Activated T-cell treated with anti-CD3 and anti-CD28 coated beads, Interleukin-2, amount 50 U/mL, for 1 hour (primary cell): ENCODE measurements around the gene CASD1.

Experiments
- DNase-seq: peaks from one replicate; pipeline ENCODE4 v3.0.0-alpha.2; 2020

CASD1 gene

DNA sequence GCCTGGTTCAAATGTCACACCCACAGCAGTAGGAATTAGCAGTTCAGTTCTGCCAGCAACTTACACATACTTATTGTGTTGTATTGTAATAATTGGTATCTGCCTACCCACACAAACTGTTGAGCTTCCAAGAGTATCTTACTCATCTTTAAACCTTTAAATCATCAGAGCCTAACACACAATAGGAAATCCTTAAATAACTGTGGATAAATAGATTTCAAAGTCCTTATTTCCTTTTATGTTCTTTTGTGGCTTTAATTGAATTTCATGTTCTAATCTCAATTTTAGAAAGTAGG is 3.9 kb downstream of the CASD1 start:
- no peak for DNase-seq

DNA sequence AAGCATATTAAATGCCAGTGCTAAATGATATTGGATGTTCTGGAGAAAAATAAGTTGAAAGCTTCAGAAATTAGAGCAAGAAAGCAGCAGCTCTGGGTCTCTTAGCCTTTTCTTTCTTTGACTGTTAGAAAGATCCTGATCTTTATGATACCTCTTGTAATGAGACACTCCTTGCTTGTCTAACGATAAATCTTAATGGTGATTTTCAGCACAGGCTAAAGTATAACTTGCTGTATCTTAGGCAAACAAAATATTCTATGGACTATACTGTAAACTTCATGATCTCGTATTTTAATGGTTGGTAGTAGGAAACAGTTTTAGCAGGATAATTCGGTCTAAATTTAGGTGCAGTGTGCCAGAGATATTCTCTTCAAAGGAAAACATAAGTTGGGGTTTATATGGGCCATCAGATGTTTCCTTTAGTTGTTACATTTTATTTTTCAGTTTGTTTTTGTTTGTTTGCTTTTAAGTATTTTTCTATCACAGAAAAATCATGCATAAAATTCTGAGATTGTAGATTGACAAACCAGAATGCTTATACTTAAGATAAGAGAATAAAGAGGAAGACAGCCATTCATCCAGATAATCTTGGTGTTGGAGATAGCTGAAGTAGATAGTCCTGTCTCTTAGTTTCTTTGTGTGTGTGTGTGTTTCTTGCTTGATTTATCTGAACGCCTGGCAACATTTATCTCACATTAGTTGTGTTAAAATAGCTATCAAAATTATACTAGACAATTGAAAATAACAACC is 4.7 kb downstream of the CASD1 start:
- DNase-seq, result no peak

DNA sequence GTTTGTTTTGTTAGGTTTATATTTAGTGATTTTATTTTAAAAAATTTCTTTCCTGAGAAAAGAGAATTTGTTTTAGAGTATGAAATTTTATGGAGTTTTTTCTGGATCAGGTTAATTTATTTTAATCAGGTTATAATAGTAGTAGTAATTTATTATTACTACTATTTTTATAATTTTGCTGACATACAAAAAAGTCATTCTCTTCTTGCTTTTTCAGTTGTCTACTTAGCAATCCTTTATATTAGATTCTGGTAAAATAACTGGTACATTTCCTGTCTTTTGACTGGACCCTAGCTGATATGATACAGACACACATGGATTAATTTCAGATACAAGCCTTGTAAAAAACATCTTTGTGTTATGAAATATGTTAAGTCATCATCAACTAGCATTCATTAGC is 5.3 kb downstream of the CASD1 start:
- DNase-seq, result no peak

DNA sequence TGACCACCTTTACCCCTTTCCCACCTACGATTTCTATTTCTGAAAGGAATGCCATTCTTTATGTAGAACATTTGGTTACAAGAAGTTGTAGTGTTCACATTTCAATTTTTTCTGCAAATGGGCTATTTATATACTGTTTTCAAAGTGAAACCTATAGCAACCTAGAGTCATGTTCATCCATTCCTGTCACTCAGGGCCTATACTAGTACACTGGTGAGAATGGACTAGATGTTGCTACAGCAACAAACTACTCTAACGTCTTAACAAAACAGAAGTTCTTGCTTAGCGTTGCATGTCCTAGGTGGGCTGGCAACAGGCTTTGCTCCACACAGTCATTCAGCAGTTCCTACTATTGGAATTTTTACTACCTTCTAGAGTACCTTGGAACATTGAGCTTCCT is 16.3 kb downstream of the CASD1 start:
- DNase-seq, result no peak

GRCh38 chr7:94529516-94529915 is 19.9 kb downstream of the CASD1 start:
- no peak for DNase-seq

- no peak for DNase-seq
These were observed 20.5 kb downstream of the CASD1 start for GRCh38 chr7:94530109-94530508.

- no peak for DNase-seq
These were observed 23.1 kb downstream of the CASD1 start for GRCh38 chr7:94532676-94533075.

GRCh38 chr7:94540428-94540827 is 30.8 kb downstream of the CASD1 start:
- DNase-seq, result no peak

GRCh38 chr7:94547126-94547525 is 37.5 kb downstream of the CASD1 start:
- DNase-seq, result no peak

GRCh38 chr7:94556028-94556427 is 46.4 kb downstream of the CASD1 start:
- DNase-seq, result no peak

DNA sequence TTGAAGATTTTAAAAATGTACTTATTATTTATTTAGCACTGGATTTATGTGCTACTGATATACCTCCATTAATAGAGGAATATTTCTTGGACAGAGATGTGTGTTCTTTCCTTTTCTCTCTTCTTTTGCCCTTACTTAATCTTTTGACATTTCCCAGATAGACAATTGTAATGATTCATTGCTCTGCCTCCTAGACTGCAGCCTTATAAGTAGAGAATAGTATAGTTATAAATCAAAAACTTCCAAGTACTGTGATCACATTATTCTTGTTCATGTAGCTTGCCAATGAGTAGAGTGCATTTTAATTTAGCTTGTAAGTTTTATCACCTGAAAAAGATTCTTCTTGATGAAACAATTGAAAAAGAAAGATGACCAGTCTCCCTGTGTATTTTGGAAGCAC is 47.6 kb downstream of the CASD1 start:
- no peak for DNase-seq

DNA sequence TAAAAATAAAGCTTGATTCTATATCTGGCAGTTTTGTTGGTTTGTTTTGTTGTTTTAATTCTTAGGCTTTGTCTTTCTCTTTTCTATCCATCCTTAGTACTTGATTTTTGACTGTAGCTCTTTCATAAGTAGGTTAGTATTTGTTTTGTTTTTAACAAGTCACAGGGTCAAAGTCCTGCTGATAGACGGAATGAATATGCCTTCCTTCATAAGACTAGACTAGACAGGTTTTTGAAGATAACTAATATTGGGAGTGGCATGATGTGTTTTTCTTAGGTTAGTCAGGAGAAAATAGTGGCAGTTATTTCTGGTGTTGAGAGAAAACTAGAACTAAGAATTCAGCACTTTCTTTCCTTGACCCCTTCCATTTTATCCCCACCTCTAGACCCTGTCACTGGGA is 50.4 kb downstream of the CASD1 start:
- DNase-seq, result no peak

GRCh38 chr7:94561841-94562514 is 52.4 kb downstream of the CASD1 start:
- DNase-seq, result no peak

- DNase-seq, result no peak
These were observed 52.9 kb downstream of the CASD1 start for GRCh38 chr7:94562525-94562924.

DNA sequence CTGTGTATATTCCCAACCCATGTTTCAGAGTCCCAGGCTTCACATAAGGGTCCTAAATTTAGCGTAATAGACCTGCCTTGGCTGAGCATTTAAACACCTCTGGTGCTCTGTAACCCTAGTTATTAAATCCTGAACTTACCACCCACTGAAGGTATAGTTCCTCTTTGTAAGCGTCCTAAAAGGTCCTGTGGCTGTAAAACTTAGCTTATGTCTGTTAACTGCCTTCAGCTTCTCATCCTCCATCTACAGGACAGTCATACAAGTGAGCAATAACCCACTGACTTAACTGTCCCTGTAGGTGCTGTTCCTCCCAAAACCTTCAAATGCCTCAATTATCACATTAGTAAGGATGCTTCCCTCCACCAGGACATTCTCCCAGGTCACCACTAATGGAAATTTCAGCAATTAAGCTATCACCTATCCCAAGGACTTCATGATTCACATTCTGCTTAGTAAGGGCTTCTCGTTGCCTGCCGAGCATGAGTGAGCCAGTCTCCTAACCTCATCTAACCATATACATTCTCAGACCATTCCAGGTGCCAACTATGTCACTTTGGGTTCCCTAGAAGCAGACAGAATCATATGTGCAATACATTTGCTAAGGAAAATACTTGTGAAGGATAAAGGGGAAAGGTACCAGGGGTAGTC is 55.8 kb downstream of the CASD1 start:
- no peak for DNase-seq

GRCh38 chr7:94567396-94567795 is 57.8 kb downstream of the CASD1 start:
- DNase-seq, result no peak

DNA sequence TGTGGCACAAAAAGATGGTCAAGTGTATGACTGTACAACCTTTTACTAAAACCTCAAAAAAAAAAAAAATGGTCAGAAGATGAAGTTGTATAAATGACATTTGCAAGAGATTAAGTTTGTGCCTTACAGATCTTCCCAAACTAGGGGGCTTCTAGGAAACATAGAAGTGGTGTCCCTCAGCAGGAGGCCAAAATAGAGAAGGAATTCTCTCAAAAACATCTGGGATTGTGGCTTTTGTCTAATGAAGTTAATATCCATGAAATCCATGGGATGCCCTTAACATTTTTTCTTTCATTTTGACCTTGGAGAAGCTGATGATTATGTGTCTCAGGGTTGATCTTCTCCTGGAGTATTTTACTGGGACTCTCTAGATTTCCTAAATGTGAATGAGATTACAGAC is 62.2 kb downstream of the CASD1 start:
- DNase-seq, result no peak

DNA sequence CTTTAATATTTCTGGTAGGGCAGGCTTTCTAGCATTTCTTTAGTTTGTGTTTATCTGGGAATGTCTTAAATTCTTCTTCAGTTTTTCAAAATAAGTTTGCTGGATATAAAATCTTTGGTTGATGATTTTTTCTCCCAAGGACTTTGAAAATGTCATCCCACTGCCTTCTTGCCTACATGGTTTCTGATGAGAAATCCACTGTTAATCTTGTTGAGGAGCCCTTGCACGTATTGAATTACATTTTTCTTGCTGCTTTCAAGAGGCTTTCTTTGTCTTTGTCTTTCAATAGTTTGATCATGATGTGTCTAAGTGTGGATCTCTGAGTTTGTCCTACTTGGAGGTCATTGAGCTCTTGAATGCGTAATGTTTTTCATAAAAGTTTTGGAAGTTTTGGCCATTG is 66.0 kb downstream of the CASD1 start:
- DNase-seq, result no peak

GRCh38 chr7:94576316-94576715 is 66.7 kb downstream of the CASD1 start:
- no peak for DNase-seq

DNA sequence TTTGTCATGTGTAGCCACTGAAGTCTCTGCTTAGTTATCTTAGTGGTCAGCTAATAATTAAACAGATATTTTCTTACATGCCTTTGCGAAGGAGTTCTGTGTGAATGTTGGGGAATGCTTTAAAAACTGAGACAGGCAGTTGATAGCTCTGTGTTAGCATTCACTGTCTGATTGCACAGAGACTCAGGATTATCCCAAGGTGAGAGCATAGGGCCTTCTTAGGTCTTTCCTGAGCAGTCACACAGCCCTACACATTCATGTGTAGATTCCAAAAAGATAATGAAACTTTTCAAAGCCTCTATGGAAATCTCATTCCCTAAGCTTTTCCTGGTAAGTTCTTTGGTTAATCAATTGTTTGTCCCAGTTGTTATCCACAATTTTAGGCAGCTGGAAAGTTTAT is 67.7 kb downstream of the CASD1 start:
- no peak for DNase-seq

- DNase-seq, result no peak
These were observed 69.0 kb downstream of the CASD1 start for GRCh38 chr7:94578614-94579013.

GRCh38 chr7:94579470-94579869 is 69.9 kb downstream of the CASD1 start:
- DNase-seq, result no peak

GRCh38 chr7:94580601-94581000 is 71.0 kb downstream of the CASD1 start:
- DNase-seq, result no peak

GRCh38 chr7:94584113-94584512 is 74.5 kb downstream of the CASD1 start:
- DNase-seq, result no peak

DNA sequence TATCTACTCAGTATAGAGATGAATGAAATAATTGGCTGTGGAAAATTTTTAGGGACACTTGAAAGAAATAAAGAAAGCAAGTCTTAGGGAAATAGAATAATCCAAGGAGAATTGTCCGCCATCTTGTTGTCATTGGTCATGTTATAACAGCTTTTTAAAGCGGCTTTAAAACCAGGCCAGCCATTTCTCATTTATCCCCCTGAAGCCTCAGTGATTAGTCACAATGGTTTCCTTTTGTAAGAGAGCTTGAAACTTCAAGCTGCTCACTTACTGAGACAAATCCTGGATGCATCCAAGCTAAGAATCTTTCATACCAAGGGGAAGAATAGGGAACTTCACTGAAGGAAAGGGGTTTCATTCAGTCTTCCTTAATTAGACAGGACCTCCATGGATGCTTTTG is 78.5 kb downstream of the CASD1 start:
- no peak for DNase-seq
